HEK293T (cell line): ENCODE results near the gene RUFY2.

Experiments used
- BHLHE40 ChIP-seq: fragments of 450-650 bp; IDR thresholded peaks from 2 replicates; pipeline ENCODE4 v1.6.1; 2016; ENCODE audit warnings: mild to moderate bottlenecking, moderate library complexity, borderline replicate concordance
- CTBP1 ChIP-seq: fragments of 450-650 bp; IDR thresholded peaks from 2 replicates; pipeline ENCODE4 v1.6.1; 2016; ENCODE audit warnings: borderline replicate concordance
- FOXA1 ChIP-seq: fragments of 450-650 bp; IDR thresholded peaks from 2 replicates; pipeline ENCODE4 v1.6.1; 2016; ENCODE audit warnings: mild to moderate bottlenecking
- FOXK2 ChIP-seq: fragments of 450-650 bp; IDR thresholded peaks from 2 replicates; pipeline ENCODE4 v1.6.1; 2016; ENCODE audit warnings: mild to moderate bottlenecking
- FOXM1 ChIP-seq: fragments of 450-650 bp; IDR thresholded peaks from 2 replicates; pipeline ENCODE4 v1.6.1; 2017; ENCODE audit warnings: mild to moderate bottlenecking, borderline replicate concordance
- L3MBTL2 ChIP-seq: fragments of 450-650 bp; conservative IDR thresholded peaks from 2 replicates; pipeline ENCODE4 v1.6.1; 2016; ENCODE audit warnings: mild to moderate bottlenecking
- NFRKB ChIP-seq: fragments of 450-650 bp; IDR thresholded peaks from 2 replicates; pipeline ENCODE4 v1.6.1; 2016; ENCODE audit warnings: mild to moderate bottlenecking, moderate library complexity
- SP1 ChIP-seq: fragments of 450-650 bp; IDR thresholded peaks from 2 replicates; pipeline ENCODE4 v1.6.1; 2017
- SUZ12 ChIP-seq: fragments of 450-650 bp; IDR thresholded peaks from 2 replicates; pipeline ENCODE4 v1.6.1; 2016; ENCODE audit warnings: mild to moderate bottlenecking
- TARDBP ChIP-seq: fragments of 450-650 bp; IDR thresholded peaks from 2 replicates; pipeline ENCODE4 v1.6.1; 2016
- ZNF384 ChIP-seq: fragments of 450-650 bp; IDR thresholded peaks from 2 replicates; pipeline ENCODE4 v1.6.1; 2016
- TF ChIP-seq, protein P1 (sequence below): fragments of 450-650 bp; IDR thresholded peaks from 2 replicates; pipeline ENCODE4 v1.6.1; 2016

DNA sequence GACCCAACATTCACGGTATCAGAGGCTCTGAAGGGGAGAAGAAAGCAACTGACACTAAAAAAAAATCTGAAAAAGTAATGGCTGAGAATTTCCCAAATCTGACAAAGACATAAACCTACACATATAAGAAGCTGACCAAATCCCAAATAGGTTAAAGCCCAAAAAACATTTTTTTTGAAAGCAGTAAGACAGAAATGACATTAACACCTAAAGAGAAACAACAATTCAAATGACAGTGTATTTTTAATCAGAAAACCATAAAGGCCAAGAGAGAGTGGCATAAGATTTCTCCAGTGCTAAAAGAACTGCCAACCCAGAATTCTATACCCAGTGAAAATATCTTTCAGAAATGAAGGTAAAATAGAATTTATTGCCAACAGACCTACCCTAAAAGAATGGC is 35.5 kb downstream of the RUFY2 start:
- no peak for TF ChIP-seq BHLHE40
- no peak for TF ChIP-seq SP1
- TF ChIP-seq NFRKB: no peak
- TF ChIP-seq FOXM1: no peak
- TF ChIP-seq, protein P1, sequence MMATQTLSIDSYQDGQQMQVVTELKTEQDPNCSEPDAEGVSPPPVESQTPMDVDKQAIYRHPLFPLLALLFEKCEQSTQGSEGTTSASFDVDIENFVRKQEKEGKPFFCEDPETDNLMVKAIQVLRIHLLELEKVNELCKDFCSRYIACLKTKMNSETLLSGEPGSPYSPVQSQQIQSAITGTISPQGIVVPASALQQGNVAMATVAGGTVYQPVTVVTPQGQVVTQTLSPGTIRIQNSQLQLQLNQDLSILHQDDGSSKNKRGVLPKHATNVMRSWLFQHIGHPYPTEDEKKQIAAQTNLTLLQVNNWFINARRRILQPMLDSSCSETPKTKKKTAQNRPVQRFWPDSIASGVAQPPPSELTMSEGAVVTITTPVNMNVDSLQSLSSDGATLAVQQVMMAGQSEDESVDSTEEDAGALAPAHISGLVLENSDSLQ: no peak
- no peak for TF ChIP-seq FOXK2
- TF ChIP-seq L3MBTL2: no peak
- TF ChIP-seq SUZ12: no peak
- TF ChIP-seq FOXA1: no peak
- TF ChIP-seq TARDBP: no peak
- no peak for TF ChIP-seq ZNF384
- TF ChIP-seq CTBP1: no peak
